Cardiac muscle cell (in vitro differentiated cells and primary cell): ENCODE measurements around the gene SLC2A5. TPM values are rescaled to one million over a fixed set of nuclear protein-coding genes. Genes with fewer than 3 reads are reported as not detected.

Experiments
- DNase-seq, 2 donors: peaks; one replicate each; pipeline versions ENCODE4 v3.0.0 to v3.0.0-alpha.2; 2010 to 2017; ENCODE audit warnings: low read depth in 1 of 2, low spot score in 1 of 2
- H3K27ac ChIP-seq: fragments of 200-600 bp; sonication (generic); 2 replicates; pipeline ENCODE4 v1.5.1; 2016
- H3K27me3 ChIP-seq: fragments of 200-600 bp; sonication (generic); 2 replicates; pipeline ENCODE4 v1.6.0; 2016; ENCODE audit warnings: control low read depth
- H3K36me3 ChIP-seq: fragments of 200-600 bp; sonication (generic); 2 replicates; pipeline ENCODE4 v1.5.1; 2016; ENCODE audit warnings: control low read depth
- H3K4me1 ChIP-seq: fragments of 200-600 bp; sonication (generic); 2 replicates; pipeline ENCODE4 v1.8.1; 2017; ENCODE audit warnings: low read depth, mild to moderate bottlenecking, mixed run types
- H3K4me3 ChIP-seq: fragments of 200-600 bp; sonication (generic); 2 replicates; pipeline ENCODE4 v1.5.1; 2016; ENCODE audit warnings: mild to moderate bottlenecking
- H3K9me3 ChIP-seq: fragments of 200-600 bp; sonication (generic); 2 replicates; pipeline ENCODE4 v1.5.1; 2017; ENCODE audit warnings: low read depth, mild to moderate bottlenecking, control low read depth
- polyA plus RNA-seq: library from polyadenylated mRNA; unstranded; fragments of >200 nt; fragmentation: Nextera tagmentation; extraction: Ambion mirVana; gene quantifications from 2 replicates; pipeline ENCODE4 v1.2.1, GENCODE V29; 2016
- total RNA-seq: library from RNA; depleted of rRNA; stranded (reverse); fragments of >200 nt; gene quantifications from 2 replicates; pipeline ENCODE4 v1.2.3, GENCODE V29; 2016
- TF ChIP-seq, protein P1 (sequence below): IDR thresholded peaks from 2 replicates; pipeline ENCODE4 v1.5.1; 2012; ENCODE audit warnings: low read depth, mild to moderate bottlenecking, low read length

SLC2A5 gene
- total and polyA plus RNA-seq, 2 experiments from 2014 or later, result not detected

GRCh38 chr1:9106286-9106685 lies 36.9 kb upstream of the SLC2A5 start:
- H3K9me3 ChIP-seq, result no peaks in the 10 kb centered on the region
- TF ChIP-seq, protein P1, sequence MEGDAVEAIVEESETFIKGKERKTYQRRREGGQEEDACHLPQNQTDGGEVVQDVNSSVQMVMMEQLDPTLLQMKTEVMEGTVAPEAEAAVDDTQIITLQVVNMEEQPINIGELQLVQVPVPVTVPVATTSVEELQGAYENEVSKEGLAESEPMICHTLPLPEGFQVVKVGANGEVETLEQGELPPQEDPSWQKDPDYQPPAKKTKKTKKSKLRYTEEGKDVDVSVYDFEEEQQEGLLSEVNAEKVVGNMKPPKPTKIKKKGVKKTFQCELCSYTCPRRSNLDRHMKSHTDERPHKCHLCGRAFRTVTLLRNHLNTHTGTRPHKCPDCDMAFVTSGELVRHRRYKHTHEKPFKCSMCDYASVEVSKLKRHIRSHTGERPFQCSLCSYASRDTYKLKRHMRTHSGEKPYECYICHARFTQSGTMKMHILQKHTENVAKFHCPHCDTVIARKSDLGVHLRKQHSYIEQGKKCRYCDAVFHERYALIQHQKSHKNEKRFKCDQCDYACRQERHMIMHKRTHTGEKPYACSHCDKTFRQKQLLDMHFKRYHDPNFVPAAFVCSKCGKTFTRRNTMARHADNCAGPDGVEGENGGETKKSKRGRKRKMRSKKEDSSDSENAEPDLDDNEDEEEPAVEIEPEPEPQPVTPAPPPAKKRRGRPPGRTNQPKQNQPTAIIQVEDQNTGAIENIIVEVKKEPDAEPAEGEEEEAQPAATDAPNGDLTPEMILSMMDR, result no peak
- peaks cover 3% of the 10 kb centered on the region for H3K4me1 ChIP-seq
- H3K36me3 ChIP-seq, result peaks cover 24% of the 10 kb centered on the region
- H3K4me3 ChIP-seq, result no peak overlapping the region
- no peaks in the 10 kb centered on the region for H3K27me3 ChIP-seq
- DNase-seq, result no peak
- no peak overlapping the region for H3K27ac ChIP-seq

DNA sequence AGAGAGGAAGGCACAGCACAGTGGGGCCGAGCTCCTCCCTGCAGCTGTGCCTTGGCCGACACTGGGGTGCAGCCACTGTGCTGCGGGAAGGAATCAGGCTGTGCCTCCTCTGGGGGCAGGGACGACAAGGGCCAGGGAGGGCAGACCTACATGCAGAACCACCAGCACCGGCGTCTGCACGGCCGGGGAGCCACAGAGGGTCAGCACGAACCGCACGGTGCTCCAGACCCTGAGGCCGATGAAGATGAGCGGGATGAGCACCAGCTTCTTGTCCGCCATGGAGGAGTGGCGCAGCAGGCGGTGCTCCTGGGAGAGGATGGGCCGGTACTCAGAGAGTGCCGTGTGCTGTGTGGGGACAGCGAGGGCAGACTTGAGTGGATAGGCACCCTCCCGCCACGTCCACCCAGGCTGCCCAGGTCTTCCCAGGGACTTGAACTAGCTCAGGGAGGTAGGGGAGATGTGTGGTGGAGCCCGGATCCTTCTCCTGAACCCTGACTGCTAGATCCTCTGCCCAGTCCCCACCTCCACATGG lies 36.0 kb upstream of the SLC2A5 start:
- Histone ChIP-seq H3K27me3 (no peaks in the 10 kb centered on the region), H3K27ac (no peak overlapping the region), H3K9me3 (no peaks in the 10 kb centered on the region), H3K4me3 (no peak overlapping the region), H3K36me3 (peaks cover 24% of the 10 kb centered on the region), H3K4me1 (no peaks in the 10 kb centered on the region)
- TF ChIP-seq, protein P1, result no peak
- DNase-seq, result no peak

DNA sequence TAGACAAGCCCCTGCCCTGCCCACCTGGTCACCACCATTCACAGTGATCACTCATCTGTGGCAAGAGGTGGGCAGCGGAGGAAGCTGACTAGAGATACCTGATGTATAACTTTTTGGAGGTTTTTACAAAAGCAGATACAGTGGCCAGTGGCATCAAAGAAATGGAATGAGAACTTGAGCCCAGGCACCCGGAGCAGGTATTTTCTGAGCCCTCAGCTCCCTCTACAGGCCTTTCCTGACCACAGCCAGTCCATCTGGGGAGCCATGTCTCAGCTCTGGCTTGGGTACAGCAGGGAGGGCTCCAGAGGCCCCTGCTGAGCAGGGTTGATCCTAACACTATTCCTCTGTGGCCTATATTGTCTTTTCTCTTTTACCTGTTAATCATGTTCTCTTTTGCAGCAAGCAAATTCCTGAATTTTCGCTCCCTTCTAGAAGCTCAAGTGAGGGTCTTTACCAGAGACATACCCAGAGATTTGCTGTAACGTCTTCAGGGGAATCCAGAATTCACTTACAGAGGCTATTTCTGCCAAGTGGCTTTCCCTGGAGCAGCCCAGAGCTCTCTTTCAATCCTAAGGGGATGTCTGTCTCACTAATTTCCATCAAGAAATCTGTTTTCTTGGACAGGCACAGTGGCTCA lies 32.2 kb upstream of the SLC2A5 start:
- H3K27me3 ChIP-seq, result no peaks in the 10 kb centered on the region
- TF ChIP-seq, protein P1, result peak; percentile 88
- no peak overlapping the region for H3K4me3 ChIP-seq
- DNase-seq, result peak; percentile 53 to 77
- H3K27ac ChIP-seq, result peak overlapping the region; percentile 52
- H3K9me3 ChIP-seq, result no peaks in the 10 kb centered on the region
- H3K4me1 ChIP-seq, result no peaks in the 10 kb centered on the region
- H3K36me3 ChIP-seq, result peaks cover 16% of the 10 kb centered on the region

DNA sequence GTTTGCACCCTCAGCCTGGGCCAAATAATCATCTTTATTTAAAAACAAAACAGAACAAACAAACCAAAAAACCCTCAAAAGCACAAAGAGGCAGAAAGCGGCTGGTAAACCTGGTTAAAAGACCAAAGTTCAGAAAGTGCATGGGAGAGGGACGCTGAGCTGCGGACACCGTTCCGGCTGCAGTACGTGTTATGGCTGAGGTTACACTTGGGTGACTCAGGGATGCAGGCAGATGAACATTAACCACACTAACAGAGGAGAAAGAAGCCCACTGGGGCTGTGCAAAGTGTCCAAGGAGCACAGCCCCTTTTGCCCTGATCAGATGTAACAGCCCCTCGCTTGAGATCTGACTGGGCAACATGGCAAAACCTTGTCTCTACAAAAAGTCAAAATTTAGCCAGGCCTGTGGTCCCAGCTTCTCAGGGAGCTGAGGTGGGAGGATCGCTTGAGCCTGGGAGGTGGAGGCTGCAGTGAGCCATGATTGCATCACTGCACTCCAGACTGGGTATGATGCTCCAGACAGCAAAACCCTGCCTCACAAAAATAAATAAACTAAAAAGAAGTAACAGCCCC lies 31.1 kb upstream of the SLC2A5 start:
- H3K4me3 ChIP-seq, result no peak overlapping the region
- H3K36me3 ChIP-seq, result peaks cover 16% of the 10 kb centered on the region
- peak in 1 of 2 donors; percentile 22 for DNase-seq
- H3K27ac ChIP-seq, result no peak overlapping the region
- TF ChIP-seq, protein P1, result no peak
- H3K4me1 ChIP-seq, result no peaks in the 10 kb centered on the region
- H3K9me3 ChIP-seq, result no peaks in the 10 kb centered on the region
- H3K27me3 ChIP-seq, result no peaks in the 10 kb centered on the region

GRCh38 chr1:9099555-9099954 lies 30.1 kb upstream of the SLC2A5 start:
- Histone ChIP-seq H3K9me3 (no peaks in the 10 kb centered on the region), H3K4me3 (no peak overlapping the region), H3K4me1 (no peaks in the 10 kb centered on the region), H3K36me3 (peaks cover 16% of the 10 kb centered on the region), H3K27me3 (no peaks in the 10 kb centered on the region), H3K27ac (no peak overlapping the region)
- DNase-seq, result no peak
- TF ChIP-seq, protein P1, result no peak
